HT-29 (cell line): ENCODE results near the gene TMEM106A. TPM values are rescaled to one million over a fixed set of nuclear protein-coding genes. Genes with fewer than 3 reads are reported as not detected.
"Not testable (repeated sequence)": the region's sequence is repeated elsewhere in the genome, so short reads cannot be mapped to it uniquely, and the experiment has no call there.

Experiments used
- DNase-seq: peaks from one replicate; pipeline ENCODE4 v3.0.0-alpha.2; 2015; ENCODE audit warnings: low spot score
- total RNA-seq: library from RNA; depleted of rRNA; stranded (reverse); fragments of >200 nt; shearing (Covaris generic); gene quantifications from 2 replicates; pipeline ENCODE4 v1.2.3, GENCODE V29; 2014; rRNA removed

The TMEM106A gene, protein sequence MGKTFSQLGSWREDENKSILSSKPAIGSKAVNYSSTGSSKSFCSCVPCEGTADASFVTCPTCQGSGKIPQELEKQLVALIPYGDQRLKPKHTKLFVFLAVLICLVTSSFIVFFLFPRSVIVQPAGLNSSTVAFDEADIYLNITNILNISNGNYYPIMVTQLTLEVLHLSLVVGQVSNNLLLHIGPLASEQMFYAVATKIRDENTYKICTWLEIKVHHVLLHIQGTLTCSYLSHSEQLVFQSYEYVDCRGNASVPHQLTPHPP
- total RNA-seq, result 1.9 and 2.2 TPM in 2 replicates

DNA sequence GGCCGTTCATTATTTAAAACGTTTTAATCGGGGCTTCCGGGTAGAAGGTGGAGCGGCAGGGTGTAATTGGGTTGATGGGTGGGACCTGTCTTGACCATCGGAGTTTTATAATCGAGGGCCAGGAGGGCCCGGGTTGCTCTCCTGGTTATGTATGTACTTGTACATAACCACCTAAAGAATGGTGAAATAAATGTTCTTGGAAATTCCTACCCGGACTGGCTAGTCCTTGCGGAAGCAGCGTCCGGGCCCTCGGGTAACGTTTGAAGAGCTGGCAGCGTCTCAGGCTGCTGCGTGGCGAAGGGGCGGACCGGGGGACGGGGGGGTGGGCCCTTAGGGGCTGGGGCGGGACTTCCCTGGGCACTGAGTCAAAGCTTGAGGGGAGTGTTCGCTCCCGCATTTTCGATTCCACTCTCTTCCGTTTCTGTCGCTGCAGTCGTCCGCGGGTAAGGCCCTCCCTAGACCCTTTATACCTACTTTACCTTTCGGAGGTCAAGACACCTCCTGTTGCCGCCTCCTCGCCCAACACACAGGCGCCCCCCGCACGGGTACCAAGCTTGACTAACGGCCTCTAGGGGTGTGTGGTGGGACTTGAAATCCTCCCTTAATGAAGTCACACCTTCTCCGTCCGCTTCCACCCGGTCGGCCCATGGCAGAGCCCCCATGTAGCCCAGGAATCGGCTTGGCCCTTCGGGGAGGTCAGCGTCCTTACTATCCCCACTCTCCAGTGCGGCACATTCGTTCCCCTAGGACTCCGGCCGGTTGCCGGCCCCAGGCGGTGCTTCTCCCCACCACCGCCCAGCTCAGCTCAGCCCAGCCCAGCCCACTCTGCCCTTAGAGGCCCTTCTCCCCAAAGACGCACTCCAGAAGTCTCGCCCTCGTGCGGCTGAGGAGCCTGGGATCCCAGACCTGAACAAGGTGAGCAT is at the start of gene TMEM106A:
TMEM106A (plus strand) TSS at position 396 of the 923 bp plus-strand sequence. CDS start 1,167 bp downstream, outside the sequence.
- DNase-seq, result peak; percentile 77

DNA sequence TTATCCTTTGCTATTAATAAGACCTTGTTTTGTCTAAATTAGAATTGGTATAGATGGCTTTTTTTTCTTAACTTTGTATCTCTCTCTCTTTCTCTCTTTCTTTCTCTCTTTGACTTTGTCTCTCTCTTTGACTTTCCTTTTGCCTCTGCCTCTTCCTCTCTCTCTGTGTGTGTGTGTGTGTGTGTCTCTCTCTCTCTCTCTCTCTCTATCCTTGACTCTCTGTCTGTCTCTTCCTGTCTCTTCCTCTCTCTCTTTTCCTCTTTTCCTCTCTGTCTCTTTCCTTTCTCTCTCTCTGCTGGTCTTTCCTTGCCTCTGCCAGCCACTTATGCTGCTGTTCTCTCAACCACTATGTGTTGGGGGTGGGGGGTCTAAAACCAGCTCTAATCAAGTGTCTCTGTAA is 45.7 kb upstream of the TMEM106A start:
- DNase-seq, result not testable (repeated sequence)

DNA sequence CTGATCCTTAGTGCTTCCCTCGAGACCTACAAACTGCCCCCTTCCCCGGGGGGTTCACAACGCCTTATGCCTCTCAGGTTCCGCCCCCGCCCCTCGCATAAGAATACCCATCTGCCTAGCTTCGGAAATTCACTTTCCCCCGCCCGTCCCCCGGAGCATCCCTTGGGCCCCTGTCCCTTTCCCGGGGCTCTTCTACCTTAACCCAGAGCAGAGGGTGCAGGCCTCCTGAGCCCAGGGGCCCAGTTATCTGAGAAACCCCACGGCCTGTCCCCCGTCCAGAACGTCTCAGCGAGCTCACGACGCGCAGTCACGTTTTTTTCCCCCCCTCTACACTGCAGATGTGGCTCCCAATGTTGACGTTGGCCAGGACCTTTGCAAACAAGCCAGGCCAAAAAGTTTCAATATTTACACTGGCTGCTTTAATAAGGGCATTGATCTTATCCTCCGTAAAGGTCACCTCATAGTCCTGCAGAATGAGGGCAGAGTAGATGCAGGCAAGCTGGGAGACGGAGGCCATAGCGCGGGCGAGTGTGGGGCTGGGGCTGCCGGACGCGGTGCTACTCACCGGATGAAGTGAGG is 42.0 kb upstream of the TMEM106A start:
- DNase-seq, result peak; percentile 34

DNA sequence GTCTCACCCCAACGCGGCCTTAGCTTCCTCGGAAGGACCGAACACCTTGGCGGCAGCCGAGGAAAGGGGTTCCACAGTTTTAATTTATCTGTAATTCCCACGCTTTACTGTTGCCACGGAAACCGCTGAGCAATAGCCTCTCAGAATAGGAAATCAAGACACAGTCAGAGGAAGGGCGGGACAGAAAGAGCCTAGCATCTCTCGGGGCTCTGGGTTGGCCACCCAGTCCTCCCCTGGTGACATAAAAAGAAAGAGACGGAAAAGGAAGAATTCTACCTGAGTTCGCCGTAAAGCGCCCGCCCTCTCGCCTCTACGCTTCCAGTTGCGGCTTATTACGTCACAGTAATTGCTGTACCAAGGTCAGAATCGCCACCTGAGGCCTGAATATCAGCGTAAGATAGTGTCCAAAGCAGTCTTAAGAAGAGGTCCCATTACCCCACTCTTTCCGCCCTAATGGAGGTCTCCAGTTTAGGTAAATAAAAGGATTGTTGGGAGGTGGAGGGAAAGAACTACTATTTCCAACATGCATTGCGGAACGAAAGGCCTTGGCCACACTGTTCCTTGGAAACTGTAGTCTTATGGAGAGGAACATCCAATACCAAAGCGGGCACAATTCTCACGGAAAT is 41.4 kb upstream of the TMEM106A start:
- DNase-seq, result peak; percentile 97

DNA sequence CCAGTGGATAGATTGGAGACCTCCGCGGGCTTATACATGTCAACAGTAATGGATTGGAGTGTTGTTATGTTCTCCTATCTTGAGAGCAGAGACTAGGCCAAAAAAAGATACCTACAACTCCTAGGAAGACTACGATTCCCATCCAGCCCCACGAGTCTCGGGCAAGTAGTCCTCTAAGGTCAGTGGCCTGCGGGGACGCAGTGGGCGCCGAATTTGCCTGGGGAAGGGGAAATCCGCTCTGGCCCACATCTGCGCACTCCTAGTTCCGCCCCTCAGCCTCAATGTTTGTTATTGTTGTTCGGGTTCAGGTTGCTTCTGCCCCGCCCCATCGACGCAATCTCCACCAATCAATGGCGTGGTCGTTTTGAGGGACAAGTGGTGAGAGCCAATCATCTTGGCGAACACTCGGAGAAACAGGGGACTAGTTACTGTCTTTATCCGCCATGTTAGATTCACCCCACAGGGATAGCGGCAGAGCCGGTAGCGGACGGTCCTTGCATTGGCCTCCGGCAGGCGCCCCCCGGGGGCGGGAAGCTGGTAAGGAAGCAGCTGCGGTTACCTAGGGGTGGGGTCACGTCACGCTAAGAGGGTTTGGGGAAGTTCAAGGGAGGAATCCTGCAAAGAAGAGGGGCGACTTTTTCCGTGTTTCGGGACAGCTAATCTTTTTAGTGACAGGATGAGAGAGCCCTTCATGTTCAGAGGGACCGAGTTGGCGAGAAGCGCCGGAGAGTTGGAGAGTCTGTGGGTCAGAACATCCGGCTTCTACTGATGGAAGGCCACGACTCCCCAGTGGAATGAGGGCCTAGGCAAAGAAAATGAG is 40.7 kb upstream of the TMEM106A start, which contains the start of gene NBR1:
NBR1 (plus strand) TSS at position 449 of the 820 bp plus-strand sequence. CDS start 4,586 bp downstream, outside the sequence.
- peak; percentile 98 for DNase-seq

DNA sequence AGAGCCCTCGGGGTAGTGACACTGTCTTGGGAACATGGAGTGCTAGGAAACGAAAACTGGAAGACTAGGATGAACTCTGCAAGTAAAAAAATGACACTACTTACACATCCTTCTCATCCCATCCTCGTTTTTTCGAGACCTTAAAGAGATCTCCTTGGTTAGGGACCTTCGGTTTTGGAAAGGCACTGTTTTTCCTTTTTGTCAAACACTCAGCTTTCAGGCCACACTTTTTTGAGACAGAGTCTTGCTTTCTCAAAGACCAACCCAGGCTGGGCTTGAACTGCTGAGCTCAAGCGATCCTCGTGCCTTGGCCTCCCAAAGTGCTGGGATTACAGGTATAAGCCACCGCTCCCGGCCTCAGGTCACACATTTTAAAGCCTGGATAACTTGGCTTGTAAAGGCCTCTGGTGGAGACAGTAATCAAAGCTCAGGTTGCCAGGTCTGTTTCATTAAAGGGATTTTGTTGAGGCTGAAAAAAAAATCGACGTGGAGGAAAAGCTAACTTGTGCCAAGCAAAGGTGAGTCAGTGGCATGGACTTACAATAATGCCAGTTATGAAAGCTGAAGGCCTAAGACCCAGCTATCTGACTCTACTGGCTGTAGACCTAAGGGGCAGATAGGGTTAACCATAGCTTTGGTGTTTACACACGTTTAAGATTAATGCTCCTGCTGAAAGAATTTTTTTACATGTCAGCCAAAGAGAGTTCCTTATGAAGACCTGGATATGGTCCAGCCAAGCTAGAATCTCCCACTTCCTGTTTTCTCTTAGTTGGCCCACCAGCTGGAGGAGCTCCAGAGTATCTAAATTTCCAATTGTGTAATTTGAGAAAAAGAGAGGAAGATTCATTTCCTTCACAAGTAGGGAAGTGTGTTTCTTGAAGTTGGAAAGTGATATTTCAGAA is 39.8 kb upstream of the TMEM106A start:
- DNase-seq, result peak; percentile 79

DNA sequence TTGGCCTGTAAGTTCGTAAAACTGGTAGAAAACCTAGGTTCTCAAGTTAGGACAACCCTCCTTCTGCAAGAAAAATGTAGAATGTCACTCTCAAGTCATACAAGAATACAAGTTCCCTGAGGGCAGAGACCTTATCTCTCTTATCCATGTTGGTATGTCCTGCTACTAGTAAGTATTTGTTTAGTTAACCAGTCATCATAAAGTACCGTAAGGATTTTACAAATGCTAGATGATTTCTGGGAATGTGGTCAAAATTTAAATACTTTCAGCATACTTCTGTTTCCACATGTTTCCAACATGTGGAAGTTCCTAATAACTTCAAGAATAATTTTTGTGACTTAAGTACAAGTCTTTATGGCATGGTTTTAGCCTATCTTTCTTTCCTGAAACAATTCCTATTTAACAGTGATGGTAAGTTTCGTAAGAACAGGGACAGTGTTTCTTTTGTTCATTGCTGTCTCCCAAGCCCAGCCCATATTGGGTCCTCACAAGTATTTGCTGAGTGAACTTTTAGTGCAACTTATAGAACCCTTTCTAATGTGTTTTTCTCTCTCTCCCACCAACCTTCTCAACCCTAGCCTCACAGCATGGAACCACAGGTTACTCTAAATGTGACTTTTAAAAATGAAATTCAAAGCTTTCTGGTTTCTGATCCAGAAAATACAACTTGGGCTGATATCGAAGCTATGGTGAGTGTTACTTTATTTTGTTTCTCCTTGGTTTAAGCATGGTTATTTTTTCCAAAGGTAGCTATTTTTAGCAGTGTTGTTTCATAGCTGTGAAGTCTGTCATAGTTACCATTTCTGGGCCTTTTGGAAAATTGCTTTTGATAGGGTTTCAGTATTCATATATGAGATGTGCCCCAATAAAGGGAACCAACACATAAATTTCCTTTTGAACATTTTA is 36.2 kb upstream of the TMEM106A start:
- DNase-seq, result peak; percentile 34

DNA sequence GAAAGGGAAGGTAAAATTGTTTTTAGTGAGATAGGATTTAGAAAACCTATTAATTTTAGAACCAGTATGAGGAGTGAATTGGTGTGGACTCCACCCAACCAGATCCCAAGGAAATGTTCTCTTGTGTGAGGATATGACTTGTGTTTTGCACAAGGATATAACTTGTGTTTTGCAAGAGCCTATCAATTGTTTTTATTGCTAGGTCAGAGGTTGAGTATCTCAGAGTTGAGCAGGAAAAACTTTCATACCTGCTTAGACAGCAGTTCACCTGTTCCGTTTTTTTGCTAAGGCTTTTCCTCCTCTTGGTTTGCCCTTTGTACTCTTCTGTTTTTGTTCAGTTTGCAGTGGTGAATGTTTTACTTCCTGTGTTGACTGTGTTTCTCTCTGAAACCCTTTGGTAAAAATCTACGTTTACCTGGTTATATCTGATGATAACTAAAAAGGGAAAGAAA is 35.5 kb upstream of the TMEM106A start:
- DNase-seq, result peak; percentile 73

DNA sequence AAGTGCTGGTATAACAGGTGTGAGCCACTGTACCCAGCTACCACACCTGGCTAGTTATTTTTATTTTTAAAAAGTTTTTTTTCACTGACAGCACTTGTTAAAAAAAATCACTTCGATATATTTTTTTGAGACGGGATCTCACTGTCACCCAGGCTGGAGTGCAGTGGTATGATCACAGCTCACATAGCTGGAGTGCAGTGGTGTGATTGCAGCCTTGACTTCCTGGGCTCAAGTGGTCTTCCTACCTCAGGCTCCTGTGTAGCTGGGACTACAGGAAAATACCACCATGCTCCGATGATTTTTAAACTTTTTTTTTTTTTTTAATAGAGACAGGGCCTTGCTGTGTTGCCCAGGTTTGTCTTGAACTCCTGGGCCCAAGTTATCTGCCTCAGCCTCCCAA is 27.8 kb upstream of the TMEM106A start:
- no peak for DNase-seq

DNA sequence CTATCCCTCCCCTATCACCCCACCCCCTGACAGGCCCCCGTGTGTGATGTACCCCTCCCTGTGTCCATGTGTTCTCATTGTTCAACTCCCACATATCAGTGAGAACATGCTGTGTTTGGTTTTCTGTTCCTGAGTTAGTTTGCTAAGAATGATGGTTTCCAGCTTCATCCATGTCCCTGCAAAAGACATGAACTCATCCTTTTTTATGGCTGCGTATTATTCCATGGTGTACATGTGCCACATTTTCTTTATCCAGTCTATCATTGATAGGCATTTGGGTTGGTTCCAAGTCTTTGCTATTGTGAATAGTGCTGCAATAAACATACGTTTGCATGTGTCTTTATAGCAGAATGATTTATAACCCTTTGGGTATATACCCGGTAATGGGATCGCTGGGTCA is 25.0 kb upstream of the TMEM106A start:
- DNase-seq, result not testable (repeated sequence)

DNA sequence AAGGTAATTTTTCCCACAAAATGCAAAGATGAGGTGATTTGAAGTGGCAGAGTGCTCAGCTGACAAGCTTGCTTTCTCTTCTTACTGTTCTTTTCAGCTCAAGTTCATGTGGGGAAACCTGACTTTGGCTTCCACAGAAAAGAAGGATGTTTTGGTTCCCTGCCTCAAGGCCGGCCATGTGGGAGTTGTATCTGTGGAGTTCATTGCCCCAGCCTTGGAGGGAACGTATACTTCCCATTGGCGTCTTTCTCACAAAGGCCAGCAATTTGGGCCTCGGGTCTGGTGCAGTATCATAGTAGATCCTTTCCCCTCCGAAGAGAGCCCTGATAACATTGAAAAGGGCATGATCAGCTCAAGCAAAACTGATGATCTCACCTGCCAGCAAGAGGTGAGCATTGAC is 18.4 kb upstream of the TMEM106A start:
- no peak for DNase-seq

DNA sequence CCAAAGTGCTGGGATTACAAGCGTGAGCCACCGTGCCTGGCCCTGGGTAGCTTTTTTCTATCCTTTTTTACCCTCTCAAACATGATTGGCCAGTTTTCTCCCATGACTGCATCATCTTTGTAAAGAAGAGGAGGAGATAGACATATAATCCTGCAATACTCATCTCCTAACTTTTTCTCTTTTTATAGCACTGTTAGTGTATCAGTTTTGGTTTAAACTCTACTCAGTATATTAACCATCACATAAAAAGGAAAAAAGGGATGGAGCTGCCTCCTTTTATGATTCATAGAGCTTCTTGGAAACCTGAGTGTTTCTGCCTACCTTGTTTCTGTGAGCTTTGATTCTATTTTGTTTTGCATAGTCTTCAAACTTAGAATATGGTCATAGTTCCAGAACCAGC is 12.0 kb upstream of the TMEM106A start:
- no peak for DNase-seq

DNA sequence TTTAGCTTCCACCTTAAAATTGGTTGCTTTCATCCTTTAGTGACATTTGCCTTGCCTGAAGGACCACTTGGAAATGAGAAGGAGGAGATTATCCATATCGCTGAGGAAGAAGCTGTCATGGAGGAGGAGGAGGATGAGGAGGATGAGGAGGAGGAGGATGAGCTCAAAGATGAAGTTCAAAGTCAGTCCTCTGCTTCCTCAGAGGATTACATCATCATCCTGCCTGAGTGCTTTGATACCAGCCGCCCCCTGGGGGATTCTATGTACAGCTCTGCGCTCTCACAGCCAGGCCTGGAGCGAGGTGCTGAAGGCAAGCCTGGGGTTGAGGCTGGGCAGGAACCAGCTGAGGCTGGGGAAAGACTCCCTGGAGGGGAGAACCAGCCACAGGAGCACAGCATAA is 11.5 kb upstream of the TMEM106A start:
- DNase-seq, result no peak

DNA sequence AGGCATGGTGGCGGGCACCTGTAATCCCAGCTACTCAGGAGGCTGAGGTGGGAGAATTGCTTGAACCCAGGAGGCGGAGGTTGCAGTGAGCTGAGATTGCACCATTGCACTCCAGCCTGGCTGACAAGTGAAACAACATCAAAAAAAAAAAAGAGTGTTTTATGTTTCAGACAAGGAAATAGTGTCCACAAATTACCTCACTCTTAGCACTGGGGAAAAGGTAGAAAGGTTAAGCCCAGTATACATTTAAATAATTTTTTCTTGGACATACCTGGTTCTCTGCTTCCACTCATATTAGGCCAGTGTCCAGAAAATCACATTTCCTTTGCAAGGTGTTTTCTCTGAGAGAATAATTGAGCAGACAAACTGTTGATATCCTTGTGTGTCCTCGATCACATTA is 8.7 kb upstream of the TMEM106A start:
- DNase-seq, result not testable (repeated sequence)

DNA sequence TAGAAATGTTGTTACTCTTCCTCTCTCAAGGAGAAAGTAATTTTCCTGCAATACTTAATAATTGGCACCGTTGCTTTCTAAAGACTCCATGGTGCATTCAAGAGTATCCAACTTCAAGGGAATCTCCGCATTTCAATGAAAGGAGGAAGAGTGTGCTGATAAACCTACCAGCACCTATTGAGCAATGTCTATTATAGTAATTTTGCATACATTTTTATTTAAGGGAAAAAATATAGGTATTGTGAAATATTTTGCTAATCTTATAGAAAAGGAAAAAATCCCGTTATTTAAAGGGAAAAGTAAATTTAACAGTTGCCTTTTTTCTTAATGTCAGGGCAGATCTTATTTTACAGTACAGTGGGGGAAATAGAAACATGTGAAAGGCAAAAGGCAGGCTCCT is 1.1 kb upstream of the TMEM106A start:
- DNase-seq, result no peak

DNA sequence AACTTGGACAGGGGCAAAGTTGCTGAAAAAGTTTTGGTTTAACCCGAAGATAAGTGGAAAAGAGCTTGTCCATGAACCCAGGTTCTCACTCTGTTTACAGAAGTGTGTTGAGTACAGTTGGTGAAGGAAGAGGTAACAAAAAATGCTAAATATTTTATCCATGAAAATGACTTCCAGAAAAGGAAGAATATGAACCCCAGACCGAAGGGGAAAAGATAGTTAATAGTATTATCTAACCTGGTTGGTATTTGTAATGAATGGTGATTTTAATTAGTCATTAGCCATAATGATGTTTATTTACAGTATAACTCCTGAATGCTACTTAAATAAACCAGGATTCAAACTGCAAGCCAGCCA is 574 bp upstream of the TMEM106A start:
- no peak for DNase-seq

DNA sequence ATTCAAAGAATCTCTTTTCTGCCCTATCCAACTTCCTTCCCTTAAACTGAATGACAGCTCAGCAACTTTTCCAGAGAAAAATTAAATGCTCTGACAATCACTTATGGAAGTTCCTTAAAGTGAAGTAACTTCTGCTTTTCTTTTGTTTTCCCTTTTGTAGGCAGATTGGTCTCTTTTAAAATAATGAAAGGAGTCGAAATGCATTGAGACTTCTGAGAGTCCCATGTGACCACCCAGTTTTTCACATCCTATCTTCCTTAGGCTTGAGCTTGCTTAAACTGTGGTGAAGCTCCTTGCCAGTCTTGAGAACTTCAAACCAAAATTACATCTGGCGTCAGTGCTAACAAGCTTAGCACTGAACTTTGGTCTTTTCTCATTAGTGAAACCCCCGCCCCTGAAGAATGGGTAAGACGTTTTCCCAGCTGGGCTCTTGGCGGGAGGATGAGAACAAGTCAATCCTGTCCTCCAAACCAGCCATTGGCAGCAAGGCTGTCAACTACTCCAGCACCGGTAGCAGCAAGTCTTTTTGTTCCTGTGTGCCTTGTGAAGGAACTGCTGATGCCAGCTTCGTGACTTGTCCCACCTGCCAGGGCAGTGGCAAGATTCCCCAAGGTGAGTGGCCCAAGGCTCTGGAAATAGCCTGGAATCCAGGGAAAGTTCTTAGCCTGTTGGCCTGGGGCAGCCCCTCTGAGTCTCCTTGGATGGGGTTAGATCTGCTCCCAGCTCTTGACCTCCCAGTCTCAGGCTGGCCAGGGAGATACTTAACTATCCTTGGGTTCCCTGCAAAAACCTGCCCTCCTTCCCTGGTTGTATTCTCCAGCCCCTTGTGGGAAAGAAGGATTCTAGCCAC is 1.2 kb downstream of the TMEM106A start:
- no peak for DNase-seq

DNA sequence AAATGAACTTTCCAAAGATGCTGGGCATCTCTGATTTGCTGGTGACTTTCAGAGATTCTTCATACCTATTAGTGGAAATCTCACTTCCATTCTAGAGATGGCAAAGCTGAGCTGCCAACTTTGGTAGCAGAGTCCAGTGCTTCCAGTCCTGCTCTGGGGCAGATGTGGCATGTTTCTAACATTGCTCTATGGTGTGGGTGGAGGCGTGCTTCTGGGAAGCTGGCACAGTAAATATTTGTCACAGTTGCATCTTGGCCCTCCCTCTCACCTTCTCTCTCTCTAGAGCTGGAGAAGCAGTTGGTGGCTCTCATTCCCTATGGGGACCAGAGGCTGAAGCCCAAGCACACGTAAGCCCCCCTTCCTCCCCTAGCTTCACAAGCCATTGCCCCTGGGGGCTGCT is 1.9 kb downstream of the TMEM106A start:
- DNase-seq, result no peak
